Stimulated activated CD4-positive, alpha-beta T cell treated with anti-CD3 and anti-CD28 coated beads, TNF-alpha, amount 100 ng/mL, for 48 hours (primary cell): Measurements from ENCODE around the gene EDN2.

Experiments used
- DNase-seq, 3 donors: peaks; one replicate each; pipeline ENCODE4 v3.0.0-alpha.2; 2020; ENCODE audit warnings: low read depth in 3 of 3

The EDN2 gene

DNA sequence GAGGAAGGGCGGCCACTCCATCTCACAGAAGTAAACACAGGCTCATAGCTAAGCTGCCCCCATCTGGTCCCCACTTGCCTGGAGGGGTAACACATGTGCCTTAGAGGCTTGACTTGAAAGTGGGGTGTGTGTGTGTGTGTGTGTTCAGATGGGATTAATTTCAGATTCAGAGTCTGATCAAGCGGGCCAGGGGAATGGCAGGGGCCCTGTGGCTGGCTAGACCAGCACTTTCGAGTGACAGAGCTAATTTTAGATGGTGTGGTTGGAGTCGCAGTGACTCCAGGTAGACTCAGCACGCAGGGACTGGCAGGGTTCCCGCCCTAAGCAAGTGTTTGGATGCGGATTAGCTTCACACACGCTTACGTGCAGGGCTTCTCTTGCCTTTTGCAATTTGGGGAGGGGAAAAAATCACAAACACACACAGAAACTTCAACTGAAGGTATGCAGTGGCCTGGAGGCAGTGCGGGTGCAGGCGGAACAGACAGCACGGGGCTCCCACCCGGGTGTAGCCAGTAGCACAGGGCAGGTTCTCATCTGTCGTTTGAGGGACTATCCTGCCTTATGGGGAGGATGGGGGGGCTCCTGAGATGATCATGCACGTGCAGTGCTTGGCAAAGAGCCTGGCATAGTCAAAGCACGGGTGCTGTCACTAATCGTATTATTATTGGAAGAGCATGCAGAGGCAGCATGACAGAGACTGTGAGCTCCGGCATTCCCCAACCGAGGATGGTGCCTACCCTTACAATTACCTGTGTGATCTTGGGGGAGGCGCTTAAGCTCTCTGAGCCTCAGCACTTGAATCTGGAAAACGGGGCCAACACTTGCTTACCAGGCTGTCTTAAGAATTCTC lies 1.3 kb downstream of the EDN2 start:
- DNase-seq = no peak

DNA sequence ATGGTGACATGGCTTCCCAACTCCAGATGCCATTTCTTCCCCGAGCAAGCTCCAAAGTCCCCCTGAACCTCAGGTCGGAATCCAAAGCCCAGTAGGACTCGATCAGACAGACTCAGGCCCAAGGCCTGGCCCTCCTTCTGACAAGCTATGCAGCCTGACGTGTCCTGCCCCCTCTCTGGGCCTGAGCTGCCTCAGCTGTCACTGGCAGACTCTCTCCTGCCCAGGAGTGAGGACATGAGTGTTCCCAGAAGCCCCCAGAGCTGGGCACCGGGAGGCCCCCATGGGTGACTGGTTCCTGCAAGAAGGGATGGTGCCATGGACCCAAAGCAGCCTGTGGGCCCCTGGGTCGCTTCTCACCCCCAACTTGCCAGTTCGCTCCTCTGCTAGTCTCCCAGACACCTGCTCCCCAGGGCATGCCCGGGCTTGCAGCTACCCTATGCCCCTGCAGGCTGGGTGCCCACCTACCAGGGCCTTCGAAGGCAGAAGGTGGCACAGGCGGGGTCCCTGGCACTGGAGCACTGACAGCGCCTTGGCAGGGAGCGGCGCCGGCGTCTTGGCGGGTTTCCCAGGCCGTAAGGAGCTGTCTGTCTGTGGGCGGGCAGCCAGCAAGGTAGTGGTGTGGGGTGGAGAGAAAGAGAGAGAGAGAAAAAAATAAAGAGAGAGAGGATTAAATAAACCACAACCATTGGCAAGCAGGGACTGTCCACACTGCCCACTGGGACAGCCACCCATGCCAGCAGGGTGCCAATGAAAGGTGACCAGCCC lies 2.3 kb downstream of the EDN2 start:
- DNase-seq = no peak

DNA sequence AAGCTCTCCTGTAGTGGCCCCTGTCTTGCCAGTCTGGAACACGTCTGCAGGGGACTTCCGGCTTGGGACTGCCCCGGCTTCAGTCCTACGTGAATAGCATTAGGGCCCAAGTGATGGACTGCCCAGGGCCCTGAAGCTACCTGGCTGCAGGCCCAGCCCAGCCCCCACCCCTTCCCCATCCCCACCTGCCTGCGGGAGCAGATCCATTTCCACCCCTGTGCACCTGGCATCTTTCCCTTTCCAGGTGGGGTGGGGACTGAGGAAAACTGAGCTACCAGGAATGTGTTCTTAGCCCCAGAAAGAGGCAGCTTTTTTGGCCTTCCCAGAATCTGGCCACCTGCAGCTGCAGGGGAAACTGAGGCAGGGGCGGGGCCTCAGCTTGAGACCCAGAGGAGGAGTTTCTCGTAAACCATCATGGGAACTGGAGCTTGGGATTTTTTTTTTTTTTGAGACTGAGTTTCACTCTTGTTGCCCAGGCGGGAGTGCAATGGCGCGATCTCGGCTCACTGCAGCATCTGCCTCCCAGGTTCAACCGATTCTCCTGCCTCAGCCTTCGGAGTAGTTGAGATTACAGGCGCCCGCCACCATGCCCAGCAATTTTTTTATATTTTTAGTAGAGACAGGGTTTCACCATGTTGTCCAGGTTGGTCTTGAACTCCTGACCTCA lies 3.2 kb downstream of the EDN2 start:
- DNase-seq = no peak

DNA sequence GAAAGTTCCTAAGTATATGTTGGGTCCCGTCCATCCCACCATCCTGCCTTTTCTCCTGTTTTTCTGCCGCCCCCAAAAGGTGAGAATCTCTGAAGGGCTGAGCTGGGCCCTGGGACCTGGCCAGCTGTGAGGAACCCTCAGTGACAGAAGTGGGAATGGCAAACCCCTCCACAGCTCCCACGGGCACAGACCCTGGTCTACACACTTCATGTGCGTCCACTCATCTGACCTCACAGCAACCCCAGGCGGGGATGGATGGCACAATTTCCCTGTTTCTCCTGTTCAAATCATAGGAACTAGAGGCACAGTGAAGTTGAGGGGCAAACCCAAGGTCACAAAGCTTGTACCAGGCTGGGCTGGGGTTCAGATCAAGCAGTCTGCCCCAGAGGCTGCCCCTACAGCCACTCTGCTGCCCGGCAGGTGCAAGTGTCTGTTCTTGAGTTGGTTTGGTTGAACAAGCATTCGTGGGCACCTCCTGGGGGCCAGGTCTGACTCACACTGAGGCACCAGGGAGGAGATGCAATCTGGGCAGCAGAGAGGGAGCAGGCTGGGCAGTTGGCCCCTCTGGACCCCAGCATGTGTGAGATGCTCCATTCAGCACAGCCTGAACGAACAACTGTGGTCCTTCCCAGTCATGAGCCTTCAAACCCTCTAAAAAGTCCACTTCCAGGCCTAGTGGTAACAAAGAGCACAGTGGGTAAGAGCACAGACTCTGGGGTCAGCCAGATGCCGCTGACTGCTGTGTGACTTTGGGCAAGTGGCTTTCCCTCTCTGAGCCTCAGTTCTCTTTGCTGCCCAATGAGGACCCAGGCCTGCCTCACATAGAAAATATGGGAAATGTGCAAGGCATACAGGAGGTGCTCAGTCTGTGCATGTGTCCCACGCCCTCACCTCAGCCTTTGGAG lies 4.0 kb downstream of the EDN2 start:
- no peak for DNase-seq

DNA sequence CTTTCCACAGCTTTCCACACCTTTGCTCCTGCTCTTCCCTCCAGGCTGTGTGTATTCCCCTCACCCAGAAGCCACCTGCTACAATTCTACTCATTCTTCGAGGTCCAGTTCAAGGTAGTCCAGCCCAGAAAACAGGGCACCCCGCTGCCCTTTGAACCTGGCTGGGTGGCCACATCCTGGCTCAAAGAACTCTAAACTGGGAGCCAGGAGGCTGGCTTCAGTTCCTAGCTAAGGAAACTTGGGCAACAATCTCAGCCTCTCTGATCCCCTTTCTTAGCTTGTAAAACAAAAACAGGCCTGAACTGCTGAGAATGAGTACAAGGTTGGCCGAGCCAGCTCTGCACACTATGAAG lies 4.7 kb downstream of the EDN2 start:
- DNase-seq = no peak

DNA sequence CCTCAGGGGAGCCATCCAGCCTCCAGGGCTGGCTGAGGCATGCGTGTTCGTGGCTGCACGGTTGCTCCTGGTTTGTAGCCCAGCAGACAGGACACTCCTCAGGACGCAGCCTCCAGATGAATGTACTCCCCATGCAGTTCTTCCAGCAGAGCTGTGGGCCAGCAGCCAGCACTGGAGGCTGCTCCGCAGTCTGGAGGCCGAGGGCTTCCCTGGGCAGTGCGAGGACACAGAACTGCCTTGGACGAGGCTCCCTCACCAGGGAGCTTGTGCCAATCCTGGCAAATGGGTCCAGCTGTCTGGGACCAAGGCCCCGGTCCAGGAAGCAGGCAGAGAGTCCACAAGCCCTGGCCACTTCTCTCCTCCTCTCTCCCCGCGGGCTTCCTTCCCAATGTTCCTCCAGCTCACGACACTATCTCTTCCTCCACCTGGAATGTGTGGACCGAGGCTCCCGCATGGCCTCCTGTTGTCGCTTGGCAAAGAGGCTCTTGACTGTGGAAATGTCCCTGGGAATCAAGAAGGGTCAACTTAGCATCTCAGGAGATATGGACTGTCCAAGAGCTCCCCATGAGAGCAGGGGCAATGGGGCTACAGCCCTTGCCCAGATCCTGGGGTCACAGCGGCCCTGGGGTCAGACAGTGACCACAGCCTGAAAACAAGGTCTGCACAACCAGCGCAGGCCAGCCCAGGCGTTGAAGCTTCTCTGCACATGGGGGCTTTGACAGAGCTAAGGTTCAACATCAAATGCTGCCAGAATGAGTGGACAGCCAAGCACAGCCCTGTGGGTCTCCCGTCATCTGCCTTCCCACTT lies 5.3 kb downstream of the EDN2 start:
- DNase-seq = no peak

DNA sequence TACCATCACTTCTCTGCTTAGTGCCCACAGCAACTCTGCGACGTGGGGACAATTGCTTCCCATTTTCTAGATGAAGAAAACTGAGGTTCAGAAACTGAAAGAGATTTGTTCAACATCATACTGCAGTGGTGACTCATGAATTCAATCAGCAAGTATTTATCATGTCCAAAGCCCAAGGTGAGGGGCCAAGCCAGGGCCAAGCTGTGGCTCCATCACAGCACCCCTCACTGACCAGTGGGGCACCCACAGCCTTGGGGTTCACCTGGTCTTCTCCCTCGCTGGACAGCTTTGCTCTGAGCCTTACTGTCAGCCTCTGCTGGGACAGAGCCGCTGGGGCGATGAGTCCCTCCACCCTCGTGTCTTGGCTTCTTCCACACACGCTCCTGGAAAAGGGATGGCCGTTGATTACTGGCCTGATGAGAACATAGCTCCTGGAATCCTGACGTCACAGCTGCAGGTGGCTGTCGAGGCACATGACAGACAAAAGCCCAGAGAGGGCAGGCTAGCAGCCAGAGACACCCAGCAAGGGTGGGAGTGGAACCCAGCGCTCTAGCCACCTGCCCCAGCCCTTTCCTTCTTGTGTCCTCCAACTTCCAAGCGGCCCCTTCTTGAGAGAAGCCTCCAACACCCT lies 6.2 kb downstream of the EDN2 start:
- DNase-seq = no peak

DNA sequence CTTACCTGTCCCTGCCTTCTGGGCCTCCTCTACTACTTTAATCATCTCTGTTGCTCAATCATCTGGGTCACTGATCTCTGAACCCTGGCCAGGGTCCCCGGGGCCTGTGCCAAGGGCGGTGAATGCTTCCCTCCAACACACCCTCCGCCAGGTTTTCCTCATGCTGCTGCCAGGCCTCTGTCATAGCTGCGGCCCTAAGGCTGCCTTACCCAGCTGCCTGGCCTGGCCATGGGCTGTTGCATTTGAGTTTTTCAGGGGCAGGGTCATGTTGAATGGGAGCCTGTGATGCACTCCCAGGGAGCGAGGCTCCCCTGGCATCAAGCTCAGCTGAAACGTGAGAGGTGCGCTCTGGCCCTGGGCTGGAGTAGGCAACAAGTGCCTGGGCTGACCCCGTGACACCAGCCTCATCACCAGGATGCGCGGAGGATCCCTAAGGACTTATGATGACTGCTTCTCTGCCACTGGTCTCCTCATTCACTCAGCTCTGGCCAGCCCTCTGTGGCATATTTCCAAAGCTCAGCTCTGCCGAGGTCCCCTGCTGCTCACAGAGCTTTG lies 7.6 kb downstream of the EDN2 start:
- DNase-seq = no peak

DNA sequence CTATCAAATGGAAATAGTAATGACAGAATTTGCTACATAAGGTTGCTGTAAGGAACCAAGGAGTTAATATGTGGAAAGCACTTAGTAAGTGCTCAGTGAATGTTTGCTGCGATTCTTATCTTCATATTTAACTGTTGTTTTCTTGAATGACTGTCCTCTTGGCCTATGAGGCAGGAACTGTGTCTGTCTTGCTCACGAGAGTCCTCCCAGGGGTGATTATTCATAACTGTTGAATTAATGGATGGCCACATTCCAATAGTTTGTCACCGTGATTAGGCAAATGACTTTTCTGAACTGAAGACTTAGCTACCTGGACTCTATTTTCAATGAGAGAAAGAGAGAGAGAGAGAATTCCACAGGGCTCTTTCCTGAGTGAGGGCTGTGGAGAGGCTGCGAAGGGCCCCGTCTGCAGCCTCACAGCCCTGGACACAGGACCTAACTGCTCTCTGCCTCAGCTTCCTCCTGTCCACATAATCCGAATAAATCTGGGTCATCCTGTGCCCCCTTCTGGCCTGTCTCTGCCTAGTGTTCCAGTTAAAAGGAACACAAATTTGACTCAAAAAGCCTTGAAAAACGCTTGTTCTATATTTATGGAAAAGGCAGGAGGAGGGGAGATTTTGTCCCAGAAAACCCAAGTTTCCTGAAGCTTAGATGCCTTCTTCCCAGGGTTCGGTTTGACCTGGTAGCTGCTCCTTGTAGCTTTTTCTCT lies 8.5 kb downstream of the EDN2 start:
- no peak for DNase-seq

DNA sequence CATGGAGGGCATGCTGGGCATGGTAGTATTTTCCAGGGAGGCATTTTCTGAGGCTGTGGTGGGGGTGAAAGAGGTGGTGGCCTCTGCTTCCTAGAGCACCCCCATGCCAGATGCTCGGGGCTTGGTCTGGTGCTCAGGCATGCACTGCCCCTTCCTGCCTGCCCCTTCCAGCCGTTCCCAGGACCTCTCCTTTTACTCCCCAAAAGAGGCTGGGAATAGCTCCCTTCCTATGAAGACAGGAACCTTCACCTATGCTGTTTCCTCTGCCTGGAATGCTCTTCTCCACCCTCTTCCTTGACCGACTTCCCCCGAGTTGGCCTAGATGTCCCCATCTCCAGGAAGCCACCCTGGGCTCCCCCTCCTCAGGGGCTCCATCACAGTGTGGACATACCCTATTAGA lies 9.1 kb downstream of the EDN2 start:
- no peak for DNase-seq

DNA sequence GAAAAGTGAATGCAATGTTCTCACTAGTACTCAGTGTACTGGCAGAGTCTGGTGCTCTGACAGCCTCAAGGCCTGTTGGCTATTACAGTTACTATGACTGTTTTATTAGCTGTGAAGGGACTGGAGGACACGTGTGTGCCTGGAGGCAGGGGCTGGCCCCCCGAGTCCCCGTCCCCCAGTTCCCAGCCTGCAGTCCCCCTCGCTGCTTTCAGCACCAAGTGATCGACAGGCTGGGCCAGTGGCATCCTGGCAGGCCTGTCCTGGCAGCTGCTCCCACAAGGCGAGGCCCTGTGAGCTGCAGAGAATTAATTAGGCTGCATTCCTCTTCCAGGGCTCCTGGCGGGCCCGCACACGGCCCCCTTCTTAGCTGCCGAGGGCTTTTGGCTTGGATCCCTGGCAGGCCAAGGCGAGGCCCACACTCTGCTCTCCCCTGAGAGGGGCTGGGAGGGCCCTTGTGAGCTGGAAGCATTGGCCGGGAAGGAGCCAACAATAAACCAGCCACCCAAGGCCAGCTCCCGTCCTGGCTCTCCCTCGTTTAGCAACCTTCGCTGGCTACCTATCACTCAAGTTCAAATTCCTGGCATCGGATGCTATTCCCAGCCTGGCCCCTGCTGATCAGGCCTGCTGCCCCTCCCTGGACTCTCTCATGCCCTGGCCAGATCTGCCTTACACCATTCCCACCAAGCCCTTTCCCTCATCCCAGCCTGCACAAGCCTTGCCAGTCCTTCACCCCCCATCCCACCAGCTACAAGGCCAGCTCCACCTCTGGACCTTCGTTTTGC lies 9.8 kb downstream of the EDN2 start:
- no peak for DNase-seq

DNA sequence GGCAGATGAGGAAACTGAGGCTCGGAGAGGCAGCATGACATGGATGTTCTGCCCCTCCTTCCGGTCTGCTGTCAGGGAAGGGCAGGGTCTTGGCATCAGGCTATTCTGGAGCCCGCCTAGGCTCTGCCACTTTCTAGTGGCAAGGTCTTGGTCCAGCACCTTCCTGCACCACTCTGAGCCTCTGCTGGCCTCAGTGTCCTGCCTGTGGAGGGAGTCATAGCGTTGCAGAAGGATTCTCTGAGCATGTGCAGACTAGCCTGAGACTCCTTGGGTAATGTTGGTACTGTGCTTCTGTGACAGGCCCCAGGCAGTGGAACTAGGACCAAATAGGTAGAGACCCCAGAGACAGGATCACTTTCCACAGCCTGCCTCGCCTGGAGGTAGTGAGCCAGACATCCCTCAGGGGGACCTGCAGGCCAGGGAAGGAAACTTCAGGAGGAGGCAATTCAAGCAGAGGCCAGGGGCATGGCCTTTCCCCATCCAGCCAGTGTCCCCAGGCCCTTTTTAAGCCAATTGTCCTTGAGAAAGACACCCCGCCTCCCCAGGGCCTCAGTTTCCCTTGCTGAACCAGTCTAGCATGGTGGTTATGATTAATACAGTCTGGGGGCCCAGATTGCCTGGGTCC lies 10.6 kb downstream of the EDN2 start:
- DNase-seq = no peak

DNA sequence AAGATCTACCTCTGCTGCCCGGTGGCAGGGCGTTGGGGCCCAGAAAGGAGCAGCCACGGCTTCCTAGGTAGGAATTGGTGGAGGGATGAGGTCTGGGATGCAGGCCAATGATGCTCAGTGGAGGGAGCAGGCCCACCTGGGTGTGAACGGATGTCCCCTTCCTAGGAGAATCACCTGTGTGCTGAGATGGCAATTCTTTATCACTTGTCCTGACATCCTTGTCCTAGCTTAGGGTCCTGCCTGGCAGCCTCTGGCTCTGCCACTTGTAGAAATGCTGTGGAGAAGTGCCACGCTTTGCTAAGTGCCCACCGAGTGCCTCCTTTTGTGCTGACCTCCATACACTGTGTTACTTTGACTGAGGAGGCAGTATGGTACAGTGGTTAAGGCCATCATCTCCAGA lies 12.8 kb downstream of the EDN2 start:
- no peak for DNase-seq

DNA sequence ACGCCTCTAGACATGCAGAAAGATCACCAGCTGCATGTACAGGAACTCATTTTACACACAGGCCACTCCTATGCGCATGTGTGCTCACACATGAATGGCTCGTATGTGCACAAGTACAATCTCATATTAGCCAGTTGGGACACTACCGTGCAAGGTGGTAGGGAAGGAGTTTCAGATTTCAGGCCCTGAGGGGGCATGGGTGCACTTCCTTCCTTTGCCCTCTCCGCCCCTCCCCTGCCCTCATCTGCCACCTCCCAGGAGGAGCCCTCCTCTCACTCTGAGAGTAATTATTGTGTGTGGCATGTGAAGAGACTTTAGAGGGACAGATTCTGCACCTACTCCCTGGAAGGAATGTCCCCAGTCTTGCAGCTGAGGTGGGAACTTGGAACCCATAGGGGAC lies 14.8 kb downstream of the EDN2 start:
- no peak for DNase-seq

DNA sequence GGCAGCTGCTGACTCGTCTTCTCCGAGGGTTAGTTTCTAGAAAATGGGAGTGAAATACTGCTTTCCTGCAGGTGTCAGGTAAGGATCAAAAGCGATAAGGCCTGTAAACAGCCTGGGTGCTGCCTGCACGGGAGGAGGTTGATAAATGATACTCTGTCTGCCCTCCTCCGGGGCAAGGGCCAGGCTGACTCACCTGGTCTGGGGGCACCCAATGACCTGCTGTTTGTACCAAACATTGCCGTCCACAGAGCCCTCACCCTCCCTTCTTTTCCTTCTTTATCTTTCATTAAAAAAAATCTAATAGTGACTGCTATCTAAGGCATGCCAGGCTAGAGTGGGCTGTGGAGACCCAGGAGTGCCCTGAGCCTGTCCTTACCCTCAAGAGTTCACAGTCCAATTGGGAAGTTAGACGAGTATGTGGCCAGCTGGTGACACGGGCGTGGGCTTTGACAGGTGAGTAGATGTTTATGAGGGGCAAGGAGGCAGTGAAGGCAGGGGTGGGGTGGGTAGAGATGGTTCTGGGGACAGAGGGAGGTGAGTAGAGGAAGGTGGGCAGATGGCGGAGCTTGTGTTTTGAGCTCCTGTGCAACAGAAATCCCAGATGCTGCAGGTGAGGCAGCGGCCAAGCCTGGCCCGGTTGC lies 16.2 kb downstream of the EDN2 start:
- DNase-seq = no peak

DNA sequence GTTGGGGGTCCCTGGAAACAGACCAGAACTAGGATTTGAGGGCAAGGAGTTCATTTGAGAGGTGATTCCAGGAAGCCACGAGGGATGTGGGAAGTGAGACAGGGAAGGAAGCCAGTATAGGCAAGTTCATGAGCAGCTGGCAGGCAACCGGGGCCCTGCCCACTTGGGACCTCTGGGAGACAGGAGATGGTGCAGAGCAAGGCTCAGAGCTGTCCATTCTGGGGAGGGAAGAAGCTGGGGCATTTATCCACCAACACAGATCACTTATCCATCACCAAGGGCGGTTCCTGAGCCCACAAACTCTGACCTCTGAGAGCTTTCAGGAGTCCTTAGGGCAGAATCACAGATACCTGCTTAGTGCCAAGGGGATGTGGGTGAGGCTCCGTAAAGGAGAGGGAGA lies 16.8 kb downstream of the EDN2 start:
- DNase-seq = no peak

DNA sequence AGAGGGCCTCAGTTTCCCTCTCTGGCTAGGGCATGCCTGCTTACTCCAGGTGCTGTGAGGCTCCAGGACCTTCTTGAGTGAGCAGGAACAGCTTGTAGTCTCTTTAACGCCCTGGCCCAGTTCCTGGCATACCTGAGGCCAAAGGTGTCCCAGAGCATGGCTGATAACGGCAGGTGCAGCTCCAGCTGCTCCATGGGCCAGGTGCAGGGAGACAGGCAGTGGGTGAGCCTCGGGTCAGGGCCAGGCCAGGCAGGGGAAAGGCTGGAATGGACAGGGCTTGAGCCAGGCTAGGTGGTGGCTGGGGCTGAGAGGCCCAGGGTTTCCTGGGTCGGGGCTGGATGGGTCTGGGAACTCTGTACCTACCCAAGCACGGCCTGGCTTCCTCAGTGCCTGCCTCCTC lies 18.3 kb downstream of the EDN2 start:
- no peak for DNase-seq

DNA sequence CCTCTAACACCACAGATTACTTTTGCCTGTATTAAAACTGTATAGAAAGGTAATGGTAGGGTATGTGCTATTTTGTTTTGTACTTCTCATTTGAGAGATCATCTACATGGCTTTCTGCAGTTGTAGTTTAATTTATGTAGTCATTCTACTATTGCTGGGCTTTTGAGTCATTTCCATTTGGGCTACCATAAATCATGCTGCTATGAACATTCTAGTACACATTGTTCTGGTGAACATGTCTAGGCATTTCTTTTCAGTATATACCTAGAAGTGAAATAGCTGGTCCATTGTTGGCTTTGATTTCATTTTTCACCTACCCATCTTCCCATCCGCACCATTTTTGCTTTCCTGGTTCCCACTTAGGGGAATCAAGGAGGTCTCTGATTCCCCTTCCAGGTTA lies 18.7 kb downstream of the EDN2 start:
- DNase-seq = no peak
